Measurements from ENCODE around the gene ARHGAP35. TPM values are rescaled to one million over a fixed set of nuclear protein-coding genes. Genes with fewer than 3 reads are reported as not detected.
"Not testable (repeated sequence)": the region's sequence is repeated elsewhere in the genome, so short reads cannot be mapped to it uniquely, and the experiment has no call there.

The ARHGAP35 gene
- 10 to 100 TPM; 20.7 to 24.3 TPM for total RNA-seq

- peak within 1 kb of the TSS; percentile 90 to 97 for H3K27ac Mint-ChIP-seq
- H3K36me3 Mint-ChIP-seq = peaks cover 6 to 7% of the 10 kb centered on the region in 2 donors
- DNase-seq (ENCODE audit: low spot score in 2 of 2) (no peak), ATAC-seq (no peak)
- peaks cover 4 to 5% of the 10 kb centered on the region in 2 donors for H3K9me3 Mint-ChIP-seq
Observed at GRCh38 chr19:46860846-46861690, at the start of gene ARHGAP35. ARHGAP35 (plus strand) TSS chr19:46860997; CDS start chr19:46918676, 57,679 bp downstream.

- DNase-seq (ENCODE audit: low spot score in 2 of 2) (no peak), ATAC-seq (no peak)
- Mint-ChIP-seq H3K9me3 (no peaks in the 10 kb centered on the region), H3K36me3 (no peaks in the 10 kb centered on the region), H3K27ac (no peak overlapping the region)
Observed at GRCh38 chr19:46812977-46813838, 47.6 kb upstream of the ARHGAP35 start.

- Mint-ChIP-seq H3K36me3 (no peaks in the 10 kb centered on the region), H3K9me3 (no peaks in the 10 kb centered on the region), H3K27ac (no peak overlapping the region)
- DNase-seq (ENCODE audit: low spot score in 2 of 2) = no peak
- ATAC-seq = no peak
Observed at GRCh38 chr19:46813839-46814358, 46.9 kb upstream of the ARHGAP35 start.

- no peak for ATAC-seq
- H3K36me3 Mint-ChIP-seq = no peaks in the 10 kb centered on the region
- DNase-seq (ENCODE audit: low spot score in 2 of 2) = no peak
- peak overlapping the region; percentile 59 to 73 for H3K27ac Mint-ChIP-seq
- H3K9me3 Mint-ChIP-seq = no peaks in the 10 kb centered on the region
Observed at GRCh38 chr19:46815833-46816627, 44.8 kb upstream of the ARHGAP35 start.

GRCh38 chr19:46818812-46819211 is 42.0 kb upstream of the ARHGAP35 start:
- Mint-ChIP-seq H3K9me3 (no peaks in the 10 kb centered on the region), H3K36me3 (no peaks in the 10 kb centered on the region), H3K27ac (peak overlapping the region; percentile 69 to 72)
- ATAC-seq (peak in 1 of 2 donors; percentile 66), DNase-seq (ENCODE audit: low spot score in 2 of 2) (peak in 1 of 2 donors; percentile 60)

- H3K36me3 Mint-ChIP-seq = no peaks in the 10 kb centered on the region
- H3K27ac Mint-ChIP-seq = peak overlapping the region in 1 of 2 donors; percentile 51
- H3K9me3 Mint-ChIP-seq = no peaks in the 10 kb centered on the region
- DNase-seq (ENCODE audit: low spot score in 2 of 2) (peak; percentile 33 to 57), ATAC-seq (peak; percentile 68 to 79)
Observed at GRCh38 chr19:46821512-46822409, 39.0 kb upstream of the ARHGAP35 start.

GRCh38 chr19:46822410-46822787 is 38.4 kb upstream of the ARHGAP35 start:
- peak overlapping the region in 1 of 2 donors; percentile 51 for H3K27ac Mint-ChIP-seq
- not testable (repeated sequence) for ATAC-seq; H3K36me3 Mint-ChIP-seq; H3K9me3 Mint-ChIP-seq; DNase-seq (ENCODE audit: low spot score in 2 of 2)

- no peak for DNase-seq (ENCODE audit: low spot score in 2 of 2)
- Mint-ChIP-seq H3K27ac (peak overlapping the region in 1 of 2 donors; percentile 36), H3K36me3 (no peaks in the 10 kb centered on the region), H3K9me3 (no peaks in the 10 kb centered on the region)
- no peak for ATAC-seq
Observed at GRCh38 chr19:46823049-46823448, 37.7 kb upstream of the ARHGAP35 start.

- no peaks in the 10 kb centered on the region for H3K9me3 Mint-ChIP-seq
- ATAC-seq (no peak), DNase-seq (ENCODE audit: low spot score in 2 of 2) (no peak)
- H3K36me3 Mint-ChIP-seq = no peaks in the 10 kb centered on the region
- H3K27ac Mint-ChIP-seq = no peak overlapping the region
Observed at GRCh38 chr19:46824890-46825730, 35.7 kb upstream of the ARHGAP35 start.

- H3K9me3 Mint-ChIP-seq = no peaks in the 10 kb centered on the region
- DNase-seq (ENCODE audit: low spot score in 2 of 2) (no peak), ATAC-seq (no peak)
- H3K27ac Mint-ChIP-seq = no peak overlapping the region
- H3K36me3 Mint-ChIP-seq = no peaks in the 10 kb centered on the region
Observed at GRCh38 chr19:46825731-46826055, 35.1 kb upstream of the ARHGAP35 start.

GRCh38 chr19:46828484-46828883 is 32.3 kb upstream of the ARHGAP35 start:
- no peak overlapping the region for H3K27ac Mint-ChIP-seq
- H3K9me3 Mint-ChIP-seq = no peaks in the 10 kb centered on the region
- H3K36me3 Mint-ChIP-seq = no peaks in the 10 kb centered on the region
- ATAC-seq = peak; percentile 40 to 81
- no peak for DNase-seq (ENCODE audit: low spot score in 2 of 2)

GRCh38 chr19:46830864-46831263 is 29.9 kb upstream of the ARHGAP35 start:
- Mint-ChIP-seq H3K27ac (no peak overlapping the region), H3K9me3 (no peaks in the 10 kb centered on the region), H3K36me3 (no peaks in the 10 kb centered on the region)
- no peak for ATAC-seq
- DNase-seq (ENCODE audit: low spot score in 2 of 2) = no peak

GRCh38 chr19:46834121-46834520 is 26.7 kb upstream of the ARHGAP35 start:
- no peaks in the 10 kb centered on the region for H3K36me3 Mint-ChIP-seq
- DNase-seq (ENCODE audit: low spot score in 2 of 2) (no peak), ATAC-seq (no peak)
- H3K27ac Mint-ChIP-seq = no peak overlapping the region
- H3K9me3 Mint-ChIP-seq = no peaks in the 10 kb centered on the region

- ATAC-seq = no peak
- no peak for DNase-seq (ENCODE audit: low spot score in 2 of 2)
- Mint-ChIP-seq H3K27ac (no peak overlapping the region), H3K9me3 (no peaks in the 10 kb centered on the region), H3K36me3 (no peaks in the 10 kb centered on the region)
Observed at GRCh38 chr19:46834984-46835383, 25.8 kb upstream of the ARHGAP35 start.

GRCh38 chr19:46838160-46838559 is 22.6 kb upstream of the ARHGAP35 start:
- DNase-seq (ENCODE audit: low spot score in 2 of 2) (no peak), ATAC-seq (no peak)
- Mint-ChIP-seq H3K27ac (no peak overlapping the region), H3K36me3 (no peaks in the 10 kb centered on the region), H3K9me3 (no peaks in the 10 kb centered on the region)
